ENCODE measurements around the gene CYTH3.
A peak's percentile ranks its signal among the peaks of the same experiment; 100 is the strongest.

The CYTH3 gene

GRCh38 chr7:6178298-6179029 lies 94.0 kb downstream of the CYTH3 start:
- peak in 1 of 42 donors; percentile 47 for DNase-seq

DNA sequence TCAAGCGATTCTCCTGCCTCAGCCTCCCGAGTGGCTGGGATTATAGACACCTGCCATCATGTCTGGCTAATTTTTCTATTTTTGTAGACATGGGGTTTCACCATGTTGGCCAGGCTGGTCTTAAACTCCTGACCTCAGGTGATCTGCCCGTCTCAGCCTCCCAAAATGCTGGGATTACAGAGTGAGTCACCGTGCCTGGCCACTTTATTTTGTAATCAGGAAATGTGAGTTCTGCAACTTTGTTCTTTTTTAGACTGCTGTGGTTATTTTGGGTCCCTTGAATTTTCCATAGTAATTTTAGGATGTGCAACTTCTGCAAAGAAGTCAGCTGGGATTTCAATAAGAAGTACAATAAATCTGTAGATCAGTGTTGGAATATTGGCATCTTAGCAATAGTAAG lies 96.8 kb downstream of the CYTH3 start:
- intact Hi-C loops (cut with DNase I): no loop called here
- no peak for DNase-seq

More at GRCh38 chr7:6178298-6179029, 94.0 kb downstream of the CYTH3 start:
- intact Hi-C loops (cut with DNase I): no loop called here

- peak in 5 of 42 donors; percentile 17 to 56 (median 31) for DNase-seq
- intact Hi-C loops (cut with DNase I): no loop called here
Measured at GRCh38 chr7:6172910-6173295, 99.5 kb downstream of the CYTH3 start.

DNA sequence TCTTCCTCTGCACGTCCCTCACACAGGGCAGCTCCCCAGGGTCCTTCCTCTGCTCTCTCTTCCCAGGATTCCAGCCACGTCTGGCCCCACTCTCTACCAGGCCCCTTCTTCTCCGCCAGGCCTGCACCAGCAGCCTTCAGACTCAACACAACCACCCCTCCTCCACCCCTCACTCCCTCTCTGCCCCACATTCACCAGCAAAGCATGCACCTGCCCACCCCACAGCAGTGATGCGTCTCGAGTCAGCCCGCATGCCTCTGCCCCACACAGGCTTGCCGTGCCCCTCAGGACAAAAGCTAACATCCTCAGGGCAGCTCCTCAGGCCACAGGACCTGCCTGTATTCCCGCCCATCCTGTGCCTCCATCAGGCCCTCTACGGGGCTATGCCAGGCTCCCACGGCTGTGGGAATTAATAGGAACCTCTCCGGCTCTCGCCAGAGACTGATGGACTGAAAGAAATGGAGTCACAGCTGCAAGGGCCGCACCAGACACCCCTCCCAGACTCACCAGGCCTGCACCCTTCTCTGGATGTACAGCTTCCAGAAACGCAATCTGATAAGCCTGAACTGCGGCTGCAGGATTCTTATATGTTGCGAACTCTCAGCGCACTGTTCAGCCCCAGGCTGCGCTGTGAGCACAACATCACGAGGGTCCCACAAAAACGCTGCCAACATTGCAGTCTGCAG lies 100.1 kb downstream of the CYTH3 start:
- intact Hi-C loops (cut with DNase I): no loop called here
- no peak for DNase-seq

DNA sequence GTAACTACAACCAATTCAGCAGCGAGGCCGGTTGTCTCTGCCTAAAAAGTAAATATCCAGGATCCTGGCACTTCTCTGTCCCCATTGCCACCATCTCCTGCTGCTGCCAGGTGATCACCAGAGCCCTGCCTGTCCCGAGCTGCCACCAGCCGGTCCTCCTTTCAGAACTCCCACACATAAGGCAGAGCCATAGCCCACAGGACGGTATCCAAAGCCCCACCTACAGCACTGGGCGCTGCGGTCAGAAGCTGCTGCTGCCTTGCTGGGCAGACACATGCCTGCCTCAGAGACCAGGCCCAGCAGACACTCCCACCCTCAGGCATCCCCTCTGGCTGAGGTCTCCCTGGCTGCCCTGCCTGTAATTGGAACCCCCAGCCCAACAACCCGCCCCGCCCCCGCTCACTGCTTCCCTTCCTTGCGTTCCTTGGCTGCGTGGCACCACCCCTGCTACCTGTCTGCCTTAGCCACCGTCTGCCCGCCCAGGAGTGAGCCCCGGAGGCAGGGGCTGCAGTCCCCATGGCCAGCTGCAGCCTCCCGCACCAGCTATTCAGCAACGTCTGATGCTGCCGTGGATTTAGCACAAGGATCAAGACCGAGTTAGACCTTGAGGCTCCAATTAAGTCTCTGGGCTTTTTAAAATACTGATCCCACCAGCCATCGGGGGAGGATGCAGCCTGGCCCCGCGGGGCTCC lies 100.7 kb downstream of the CYTH3 start:
- intact Hi-C loops (cut with DNase I): no loop called here
- no peak for DNase-seq

- no peak for DNase-seq
- intact Hi-C loops (cut with DNase I): no loop called here
Measured at GRCh38 chr7:6170571-6171531, 101.6 kb downstream of the CYTH3 start.

DNA sequence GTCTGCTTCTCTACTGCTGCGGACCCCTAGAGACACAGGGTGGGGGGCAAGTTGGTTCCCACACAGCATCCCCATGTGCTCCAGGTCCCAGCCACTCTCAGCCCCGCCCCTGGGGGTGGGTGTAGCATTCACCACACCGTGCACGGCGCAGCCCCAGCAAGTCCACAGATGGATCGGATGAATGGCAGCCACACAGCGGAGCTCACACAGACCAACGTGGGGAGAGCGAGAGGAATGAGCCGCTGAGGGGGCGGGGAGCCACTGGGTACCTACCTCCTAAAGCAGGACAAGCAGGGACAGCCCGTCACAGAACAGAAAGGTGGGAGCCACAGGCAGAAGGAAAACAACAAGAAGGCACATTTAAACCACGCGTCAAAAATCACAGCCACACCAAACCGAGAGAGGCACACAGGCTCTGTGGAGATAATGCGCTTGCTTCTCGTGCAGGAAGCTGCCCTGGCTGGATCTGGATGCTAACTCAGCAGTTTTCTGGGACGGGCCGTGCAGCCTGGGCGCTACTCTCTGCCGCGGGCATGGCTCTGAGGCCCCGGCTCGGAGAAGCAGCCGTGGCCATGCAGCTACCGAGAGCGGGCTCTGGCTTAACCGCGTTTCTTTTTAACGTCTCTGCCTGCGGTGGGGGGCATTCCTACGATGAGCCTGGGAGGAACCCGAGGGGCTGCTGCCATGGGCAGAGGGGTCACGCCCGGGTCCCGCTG lies 102.5 kb downstream of the CYTH3 start:
- DNase-seq: no peak
- intact Hi-C loops (cut with DNase I): no loop called here

DNA sequence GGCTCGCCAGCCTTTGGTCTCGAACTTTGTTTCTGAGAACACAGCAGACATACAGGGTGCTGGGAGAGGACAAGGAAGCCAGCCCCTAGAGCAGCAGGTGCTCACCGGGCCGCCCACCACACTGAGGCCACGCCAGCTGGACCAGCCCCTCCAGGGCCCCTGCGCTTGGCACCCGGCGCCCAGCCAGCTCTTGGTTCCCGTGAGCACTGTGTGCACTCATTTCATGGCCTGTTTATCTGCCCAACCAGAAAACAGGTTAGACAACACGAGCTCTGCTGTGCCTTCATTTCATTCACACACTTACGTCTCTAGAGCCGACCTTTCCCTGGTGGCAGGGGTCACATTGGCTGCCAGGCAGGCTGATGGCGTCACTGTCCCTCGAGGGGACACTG lies 104.0 kb downstream of the CYTH3 start:
- DNase-seq: no peak
- intact Hi-C loops (cut with DNase I): no loop called here

DNA sequence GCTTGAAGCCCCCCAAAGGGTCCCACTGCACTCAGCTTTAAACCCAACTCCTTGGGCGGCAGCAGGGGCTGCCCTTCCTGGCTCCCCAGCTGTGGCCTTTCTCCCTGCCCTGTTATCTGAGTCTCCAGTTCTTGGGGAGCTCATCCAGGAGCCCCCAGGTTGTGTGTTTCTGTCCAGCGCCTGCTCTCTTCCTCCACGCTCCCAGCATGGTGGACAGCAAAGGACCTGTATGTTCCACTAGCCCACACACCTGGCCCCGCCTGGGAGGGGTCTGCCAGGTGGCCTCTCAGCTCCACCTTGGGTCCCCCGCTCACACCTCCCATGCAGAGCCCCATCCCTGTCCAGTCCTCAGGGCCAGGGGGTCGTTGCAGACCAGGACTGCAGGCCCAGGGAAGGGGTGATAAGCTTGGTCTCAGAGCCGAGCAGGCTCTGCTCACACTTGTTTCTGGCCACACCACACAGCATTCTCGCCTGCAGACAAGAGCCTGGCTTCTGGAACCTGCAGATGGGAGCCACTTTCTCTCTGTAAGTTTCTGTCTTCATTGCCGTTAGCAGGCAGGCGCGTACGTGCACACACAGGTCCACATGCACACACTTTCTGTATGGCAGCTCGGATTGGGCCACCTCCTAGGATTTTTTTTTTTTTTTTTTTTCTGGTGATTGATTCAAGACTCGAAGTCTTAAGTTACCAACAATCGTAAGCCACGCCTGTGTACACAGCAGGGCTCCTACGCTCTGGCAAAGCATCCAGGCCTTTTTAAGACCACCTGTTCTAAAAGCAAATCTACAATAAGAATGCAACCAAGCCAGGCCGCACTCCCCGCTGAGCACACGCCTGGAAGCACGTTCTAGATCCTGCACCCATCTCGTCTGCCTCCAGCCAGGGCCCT lies 104.6 kb downstream of the CYTH3 start:
- DNase-seq: no peak
- intact Hi-C loops (cut with DNase I): no loop called here

DNA sequence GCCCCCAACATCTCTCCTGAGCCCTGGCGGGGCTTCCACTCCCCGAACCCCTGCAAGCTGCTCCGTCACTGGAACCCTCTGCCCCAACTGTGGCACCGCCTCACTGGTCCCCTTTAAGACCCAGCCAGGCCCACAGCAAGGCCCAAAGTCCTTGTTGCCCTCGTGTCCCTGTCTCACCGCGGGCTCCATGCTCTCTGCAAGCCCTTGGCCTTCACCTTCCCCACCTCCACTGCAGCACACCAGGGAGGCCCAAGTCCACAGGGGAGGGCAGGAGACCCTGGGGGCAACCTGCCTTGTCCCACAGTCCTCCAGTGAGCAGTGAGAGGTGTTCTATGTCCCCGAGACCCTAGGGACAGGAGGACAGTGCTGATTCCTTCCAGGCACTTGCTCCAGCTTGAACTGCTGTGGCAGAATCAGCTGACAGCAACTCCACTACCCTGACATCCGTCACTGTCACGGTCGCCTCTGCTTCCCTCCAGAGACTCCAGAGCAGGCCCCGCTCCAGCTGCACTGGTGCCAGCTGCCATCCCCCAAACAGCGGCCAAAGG lies 105.3 kb downstream of the CYTH3 start:
- intact Hi-C loops (cut with DNase I): no loop called here
- peak in 1 of 42 donors; percentile 10 for DNase-seq

DNA sequence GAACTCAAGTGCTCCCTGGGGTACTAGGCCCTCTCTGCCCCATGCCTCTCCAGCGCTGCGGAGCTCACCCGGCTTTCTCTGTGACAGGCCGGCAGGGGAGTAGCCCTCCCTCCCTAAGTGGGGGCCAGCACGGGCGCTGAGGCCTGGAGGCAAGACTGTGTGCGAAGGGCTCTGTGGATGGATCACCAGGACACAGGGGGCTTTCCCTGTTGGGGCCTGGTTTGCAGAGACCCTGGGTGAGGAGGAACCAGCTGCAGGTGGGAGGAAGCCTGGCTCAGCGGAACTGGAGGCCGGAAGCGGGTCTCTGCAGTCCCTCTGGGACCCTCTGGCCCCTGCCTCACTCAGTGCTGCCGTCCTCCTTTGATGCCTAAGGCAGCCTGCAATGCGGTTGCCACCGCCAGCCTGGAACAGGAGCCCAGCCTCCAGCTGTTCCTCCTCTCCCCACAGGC lies 106.0 kb downstream of the CYTH3 start:
- DNase-seq: no peak
- intact Hi-C loops (cut with DNase I): no loop called here

DNA sequence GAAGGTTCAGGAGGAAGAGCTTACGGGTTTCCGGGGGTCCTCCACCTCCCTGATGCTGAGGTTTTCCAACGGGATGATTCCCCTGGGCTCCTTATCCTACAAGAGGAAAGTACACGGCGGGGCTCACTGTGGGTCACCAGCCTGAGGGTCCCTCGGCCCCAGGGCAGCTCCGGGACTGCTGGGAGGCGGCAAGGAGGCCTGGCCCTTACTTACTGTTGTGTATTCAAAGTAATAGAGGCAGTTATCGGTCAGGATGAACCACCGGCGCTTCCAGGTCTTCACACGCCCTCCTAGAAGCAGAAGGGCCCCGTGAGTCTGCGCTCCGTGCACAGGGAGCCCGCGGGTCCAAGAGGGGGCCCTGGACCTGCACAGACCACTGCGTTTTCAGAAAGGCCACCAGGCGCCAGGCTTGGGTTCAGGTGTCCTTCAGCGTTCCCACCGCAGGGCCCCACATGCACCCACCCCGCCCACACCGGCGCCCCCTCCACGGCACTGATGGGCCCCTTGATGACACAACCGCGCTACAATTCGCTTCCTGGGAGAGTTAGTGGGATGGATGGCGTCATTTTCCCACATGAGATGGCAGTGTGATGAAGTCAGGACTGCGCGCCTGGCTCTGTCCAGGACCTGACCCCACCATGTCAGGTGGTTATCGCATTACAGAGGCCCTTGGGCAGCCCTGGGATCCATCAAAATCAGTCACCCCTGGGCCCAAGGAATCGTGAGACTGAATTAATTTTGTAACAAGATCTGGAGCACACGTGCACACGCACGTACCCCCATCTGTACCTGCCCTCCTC lies 106.7 kb downstream of the CYTH3 start:
- peak in 1 of 42 donors; percentile 4 for DNase-seq
- intact Hi-C loops (cut with DNase I): no loop called here

- peak in 1 of 42 donors; percentile 7 for DNase-seq
- intact Hi-C loops (cut with DNase I): no loop called here
Measured at GRCh38 chr7:6165075-6165474, 107.3 kb downstream of the CYTH3 start.

DNA sequence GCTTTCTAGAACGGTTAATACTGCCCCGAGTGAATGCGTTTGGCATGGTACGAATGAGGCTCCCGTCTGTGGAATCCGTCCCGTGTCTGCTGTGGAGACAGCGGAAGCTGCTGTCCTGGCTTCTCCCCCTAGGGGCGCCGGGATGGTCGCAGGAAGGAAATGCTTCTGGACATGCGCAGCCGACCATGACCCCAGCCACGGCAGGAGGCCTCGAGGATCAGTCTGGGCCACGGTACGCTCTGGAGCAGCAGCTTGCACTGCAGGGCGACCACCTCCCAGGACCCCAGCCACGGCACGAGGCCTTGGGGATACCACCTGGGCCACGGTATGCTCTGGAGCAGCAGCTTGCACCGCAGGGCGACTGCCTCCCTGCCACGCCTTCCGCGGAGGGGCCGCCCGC lies 107.9 kb downstream of the CYTH3 start:
- intact Hi-C loops (cut with DNase I): no loop called here
- DNase-seq: peak in 1 of 42 donors; percentile 0

- intact Hi-C loops (cut with DNase I): no loop called here
- DNase-seq: no peak
Measured at GRCh38 chr7:6164010-6164409, 108.4 kb downstream of the CYTH3 start.

GRCh38 chr7:6163402-6163801 lies 109.0 kb downstream of the CYTH3 start:
- intact Hi-C loops (cut with DNase I): no loop called here
- DNase-seq: no peak

All from head of caudate nucleus (tissue), 42 donors.